CD4-positive, alpha-beta T cell treated with Interleukin-1 beta for 1 hour (primary cell): Measurements from ENCODE around the gene MSRB2.

ENCODE experiments used
- DNase-seq, 2 donors: peaks; one replicate each; pipeline ENCODE4 v3.0.0-alpha.2; 2020 to 2022

Gene MSRB2

DNA sequence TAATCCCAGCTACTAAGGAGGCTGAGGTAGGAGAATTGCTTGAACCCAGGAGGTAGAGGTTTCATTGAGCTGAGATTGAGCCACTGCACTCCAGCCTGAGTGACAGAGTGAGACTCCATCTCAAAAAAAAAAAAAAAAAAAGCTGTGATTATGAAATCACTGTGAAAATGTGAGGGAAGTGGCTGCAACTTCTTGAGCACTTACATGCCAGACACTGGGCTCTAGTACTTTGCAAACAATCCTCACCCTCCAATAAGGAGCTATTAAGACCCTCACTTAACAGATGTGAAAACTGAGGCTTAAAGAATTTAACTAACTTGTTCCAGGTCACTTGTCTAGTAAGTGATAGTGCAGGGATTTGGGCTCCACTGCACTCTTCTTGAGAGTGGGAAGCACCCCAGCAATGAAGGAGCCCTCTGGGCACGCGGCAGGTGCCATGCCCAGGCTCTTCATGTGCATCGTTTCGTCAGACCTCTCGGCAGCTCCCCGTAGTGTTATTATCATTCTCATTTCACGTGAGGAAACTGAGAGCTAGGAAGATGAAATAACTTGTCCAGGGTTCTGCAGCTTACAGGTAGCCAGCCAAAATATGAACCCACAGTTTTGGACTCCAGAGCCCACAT, 19.0 kb downstream of the MSRB2 start:
- DNase-seq: no peak

DNA sequence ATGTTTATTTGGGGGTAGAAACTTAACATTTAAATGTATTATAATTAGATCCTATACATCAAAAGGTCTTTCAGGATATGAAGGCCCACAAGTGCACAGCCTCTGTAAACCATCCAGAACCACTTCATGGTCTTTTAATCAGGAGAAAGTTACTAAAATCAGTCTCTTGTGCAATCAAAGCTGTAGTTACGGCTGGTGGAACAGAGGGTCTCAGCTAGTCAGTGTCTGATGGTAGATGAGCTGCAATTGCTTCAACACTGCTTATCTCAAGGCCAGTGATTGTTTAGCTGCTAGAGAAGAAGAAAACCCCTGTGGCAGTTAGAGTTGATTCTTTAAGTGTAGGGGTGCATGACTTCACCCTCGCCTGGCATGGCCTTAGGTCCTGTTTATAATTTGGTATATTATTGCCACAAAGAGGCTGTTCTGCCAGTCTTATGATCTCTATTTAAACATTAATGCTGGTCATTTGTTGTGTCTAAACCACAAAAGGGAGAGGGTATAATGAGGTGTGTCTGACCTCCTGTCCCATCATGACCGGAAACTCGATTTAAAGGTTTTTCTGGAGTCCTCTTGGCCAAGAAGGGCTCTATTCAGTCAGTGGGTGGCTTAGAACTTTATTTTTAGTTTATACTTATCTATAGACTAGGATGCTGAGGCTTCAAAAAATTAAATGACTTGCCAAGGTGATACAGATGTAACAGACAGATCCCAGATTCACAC, 21.3 kb downstream of the MSRB2 start:
- DNase-seq: no peak

DNA sequence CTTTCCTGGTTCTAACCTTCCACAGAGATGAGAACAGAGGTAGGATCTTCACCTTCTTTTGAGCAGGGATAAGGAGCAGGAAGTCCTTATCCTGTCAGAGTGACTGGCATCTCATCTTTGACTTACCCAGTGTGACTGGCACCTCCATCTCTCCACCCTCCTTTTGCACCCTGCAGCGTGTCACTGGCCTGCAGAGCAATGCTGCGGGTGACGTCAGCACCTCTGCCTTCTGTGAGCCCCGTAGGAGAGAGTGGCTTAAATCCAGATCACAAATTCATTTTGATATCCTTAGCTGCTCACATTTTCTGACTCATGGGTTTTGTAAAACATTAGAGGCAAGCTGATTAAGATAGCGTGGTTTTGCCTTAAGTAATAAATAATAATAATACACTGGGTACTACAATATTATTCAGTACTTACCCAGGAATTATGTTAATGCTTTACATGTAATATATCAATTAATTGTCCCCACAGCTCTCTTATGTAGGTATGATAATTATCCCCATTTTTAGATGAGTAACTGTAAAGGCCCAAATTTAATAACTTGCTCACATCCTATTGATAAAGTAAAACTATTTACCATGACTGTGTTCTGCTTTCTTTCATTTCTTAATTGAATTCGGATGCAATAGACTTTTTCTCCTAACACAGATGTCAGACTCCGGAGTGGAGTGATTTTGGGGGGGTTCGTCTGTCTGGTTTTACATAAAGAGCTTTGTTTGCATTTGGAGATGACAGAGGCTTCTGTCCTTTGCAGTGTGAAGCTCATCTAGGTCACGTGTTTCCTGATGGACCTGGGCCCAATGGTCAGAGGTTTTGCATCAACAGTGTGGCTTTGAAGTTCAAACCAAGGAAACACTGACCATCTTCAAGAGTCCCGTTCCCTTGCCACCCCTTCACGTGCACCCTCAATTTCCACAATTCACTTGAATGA, 24.9 kb downstream of the MSRB2 start:
- DNase-seq: no peak

DNA sequence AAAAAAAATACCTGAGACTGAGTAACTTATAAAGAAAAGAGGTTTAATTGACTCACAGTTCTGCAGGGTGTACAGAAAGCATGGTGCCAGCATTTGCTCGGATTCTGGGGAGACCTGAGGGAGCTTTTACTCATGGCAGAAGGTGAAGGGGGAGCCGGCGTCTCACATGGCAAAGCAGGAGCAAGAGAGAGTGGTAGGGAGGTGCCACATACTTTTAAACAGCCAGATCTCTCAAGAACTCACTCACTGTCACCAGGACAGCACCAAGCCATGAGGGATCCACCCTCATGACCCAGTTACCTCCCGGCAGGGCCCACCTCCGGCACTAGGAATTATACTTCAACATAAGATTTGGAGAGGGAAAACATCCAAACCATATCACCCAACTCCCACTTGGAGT, 25.8 kb downstream of the MSRB2 start:
- DNase-seq: no peak

DNA sequence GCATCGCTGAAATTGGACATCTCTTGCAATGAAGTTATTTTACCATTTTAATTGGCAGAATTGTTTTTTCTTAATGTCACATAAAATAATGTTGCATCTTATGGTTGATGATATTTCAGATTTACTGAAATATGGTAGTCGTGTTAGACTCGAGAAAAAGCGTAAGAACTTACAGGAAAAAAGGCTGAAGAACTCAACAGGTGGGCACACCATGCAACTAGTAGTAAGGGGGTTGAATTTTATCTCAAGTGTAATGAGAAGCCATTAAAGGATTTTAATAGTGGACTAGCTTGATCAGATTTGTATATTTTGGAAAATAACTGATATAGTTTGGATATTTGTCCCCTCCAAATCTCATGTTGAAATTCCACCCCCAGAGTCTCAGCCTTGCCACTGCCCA, 41.1 kb downstream of the MSRB2 start:
- DNase-seq: no peak

DNA sequence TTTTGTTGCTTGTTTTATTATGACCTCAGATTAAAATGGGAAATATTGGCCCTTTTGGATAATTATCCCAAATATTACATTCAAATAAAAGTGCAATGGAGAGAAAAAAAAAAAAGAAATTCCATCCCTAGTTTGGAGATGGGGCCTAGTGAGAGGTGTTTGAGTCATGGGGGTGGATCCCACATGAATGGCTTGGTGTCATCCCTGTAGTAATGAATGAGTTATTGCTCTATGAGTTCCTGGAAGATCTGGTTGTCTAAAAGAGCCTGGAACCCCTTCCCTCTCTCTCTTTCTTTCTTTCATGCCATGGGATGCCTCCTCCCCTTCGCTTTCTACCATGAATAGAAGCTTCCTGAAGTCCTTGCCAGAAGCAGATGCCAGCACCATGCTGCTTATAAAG, 44.3 kb downstream of the MSRB2 start:
- no peak for DNase-seq

DNA sequence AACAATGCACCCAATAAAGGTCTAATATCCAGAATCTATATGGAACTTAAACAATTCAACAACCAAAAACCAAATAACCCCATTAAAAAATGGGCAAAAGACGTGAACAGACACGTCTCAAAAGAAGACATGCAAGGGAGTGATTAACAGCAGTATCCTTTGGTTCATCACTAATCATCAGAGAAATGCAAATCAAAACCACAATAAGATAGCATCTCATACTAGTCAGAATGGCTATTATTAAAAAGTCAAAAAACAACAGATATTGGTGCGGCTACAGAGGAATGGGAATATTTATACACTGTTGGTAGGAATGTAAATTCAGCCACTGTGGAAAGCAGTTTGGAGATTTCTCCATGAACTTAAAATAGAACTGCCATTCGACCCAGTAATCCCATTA, 46.6 kb downstream of the MSRB2 start:
- DNase-seq: no peak

DNA sequence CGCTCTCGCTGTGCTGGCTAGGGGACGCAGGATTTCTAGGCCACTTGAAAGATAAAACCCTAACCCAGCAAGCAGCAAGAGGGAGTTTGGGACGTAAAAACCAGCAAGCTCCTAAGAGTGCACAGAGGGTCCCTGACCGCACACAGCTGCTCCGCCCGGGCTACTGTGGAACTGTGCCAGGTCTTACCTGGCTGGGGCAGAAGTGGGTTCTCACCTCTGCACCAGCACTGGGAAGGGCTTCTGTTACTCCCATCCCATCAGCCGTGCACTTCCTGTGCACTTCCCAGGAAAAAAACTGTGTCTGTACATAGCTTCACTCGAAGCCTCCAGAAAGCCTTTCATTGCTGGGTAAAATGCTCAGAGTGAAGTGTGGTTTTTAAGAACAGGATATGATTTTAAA, 50.9 kb downstream of the MSRB2 start:
- DNase-seq: no peak

DNA sequence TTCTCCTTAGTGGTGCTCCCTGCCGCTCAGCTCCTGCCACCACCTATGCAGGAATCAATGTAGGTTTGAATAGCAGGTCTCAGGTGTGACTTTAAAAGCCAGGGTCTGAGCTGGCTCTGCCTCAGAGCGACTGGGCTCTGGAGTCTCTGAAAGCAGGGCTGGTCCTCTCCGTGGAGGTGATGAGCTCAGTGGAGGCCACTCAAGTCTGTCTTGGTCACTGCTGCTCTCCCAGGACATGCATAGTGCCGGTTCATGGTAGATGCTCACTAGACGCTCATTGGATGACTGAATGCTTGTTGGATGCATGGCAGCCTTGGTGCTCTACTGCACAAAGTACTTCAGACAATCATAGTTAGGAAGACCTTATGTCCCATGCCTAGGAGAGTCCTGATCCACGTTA, 51.7 kb downstream of the MSRB2 start:
- DNase-seq: no peak

DNA sequence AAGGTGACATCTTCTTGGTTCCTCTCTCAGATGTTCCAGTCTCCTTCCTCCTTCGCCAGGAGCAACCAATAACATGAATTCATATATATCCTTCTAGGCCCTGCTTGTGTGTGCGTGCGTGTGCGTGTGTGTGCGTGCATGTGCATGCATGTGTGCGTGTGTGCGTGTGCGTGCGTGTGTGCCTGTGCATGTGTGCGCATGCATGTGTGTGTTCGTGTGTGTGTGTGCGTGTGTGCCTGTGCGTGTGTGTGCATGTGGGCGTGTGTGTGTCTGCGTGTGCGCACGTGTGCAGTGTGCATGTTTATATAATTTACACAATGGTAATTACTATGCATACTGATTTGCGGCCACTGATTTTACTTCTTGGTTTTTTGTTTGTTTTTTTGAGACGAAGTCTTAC, 52.8 kb downstream of the MSRB2 start:
- no peak for DNase-seq

DNA sequence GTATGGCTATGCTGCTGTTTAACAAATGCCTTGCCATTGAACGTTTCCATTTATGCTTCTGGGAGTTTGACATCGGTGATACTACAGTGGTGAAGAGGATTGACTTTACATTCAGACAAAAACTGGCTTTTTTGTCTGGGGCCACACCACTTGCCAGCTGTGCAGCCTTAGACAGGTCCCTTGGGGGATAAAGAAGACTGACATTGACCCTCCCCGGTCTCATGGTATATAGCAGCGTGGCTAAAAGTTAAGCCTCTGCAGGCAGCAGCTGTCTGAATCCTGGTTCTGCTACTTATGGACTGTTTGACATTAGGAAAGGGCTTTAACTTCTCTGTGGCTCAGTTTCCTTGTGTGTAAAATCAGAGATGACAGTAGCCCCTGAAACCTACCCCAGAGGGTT, 54.7 kb downstream of the MSRB2 start:
- no peak for DNase-seq

DNA sequence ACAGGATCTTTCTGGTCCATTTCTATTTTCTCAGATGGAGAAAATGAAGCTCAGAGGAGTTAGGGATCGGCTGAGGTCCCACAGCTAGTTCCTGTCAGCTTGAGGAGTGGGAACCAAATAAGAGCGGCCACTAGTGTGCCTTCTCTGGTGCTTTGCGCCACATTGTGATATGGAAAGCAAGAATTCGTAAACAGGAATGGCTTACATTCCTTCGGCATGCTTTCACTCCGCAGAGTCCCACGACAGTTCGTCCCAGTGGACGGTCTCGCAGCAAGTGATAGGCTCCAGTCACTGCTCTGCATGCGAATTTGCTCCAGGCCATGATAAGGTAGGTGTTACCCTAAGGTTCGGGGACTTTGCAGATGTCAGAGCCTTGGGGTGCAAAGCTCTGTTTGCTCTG, 55.2 kb downstream of the MSRB2 start:
- no peak for DNase-seq

DNA sequence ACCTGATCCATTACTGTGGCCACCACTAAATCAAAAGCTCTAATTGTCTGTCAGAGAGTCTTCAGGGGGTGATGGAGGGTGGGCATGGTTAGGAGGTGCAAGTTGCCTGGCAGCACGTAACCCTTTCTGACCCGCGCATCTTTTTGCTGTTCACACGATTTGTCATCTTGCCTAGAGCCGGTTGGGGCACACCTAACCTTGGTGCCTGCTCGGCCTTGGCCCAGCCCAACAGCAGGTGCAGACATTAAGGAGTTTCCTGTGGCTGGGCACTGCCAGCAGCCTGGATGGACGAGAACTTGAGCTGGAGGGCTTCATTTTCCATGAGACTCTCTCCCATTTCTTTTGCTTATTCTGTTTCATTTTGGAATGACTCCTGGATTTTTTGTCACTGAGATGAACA, 55.7 kb downstream of the MSRB2 start:
- DNase-seq: no peak

DNA sequence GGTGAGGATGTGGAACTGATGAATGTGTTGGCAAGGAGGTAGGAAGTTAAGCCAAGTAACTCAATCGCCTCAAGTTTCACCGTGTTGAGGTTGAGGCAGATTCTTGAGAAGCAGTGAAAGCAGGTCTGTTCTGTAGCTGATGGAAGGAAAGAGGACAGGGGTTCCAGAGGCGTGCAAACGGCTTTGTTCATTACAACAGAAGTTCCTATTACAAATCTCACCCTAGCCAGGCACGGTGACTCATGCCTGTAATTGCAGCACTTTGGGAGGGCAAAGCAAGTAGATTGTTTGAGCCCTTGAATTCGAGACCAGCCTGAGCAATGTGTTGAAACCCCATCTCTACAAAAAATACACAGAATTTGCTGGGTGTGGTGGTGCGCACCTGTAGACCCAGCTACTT, 59.8 kb downstream of the MSRB2 start:
- no peak for DNase-seq

DNA sequence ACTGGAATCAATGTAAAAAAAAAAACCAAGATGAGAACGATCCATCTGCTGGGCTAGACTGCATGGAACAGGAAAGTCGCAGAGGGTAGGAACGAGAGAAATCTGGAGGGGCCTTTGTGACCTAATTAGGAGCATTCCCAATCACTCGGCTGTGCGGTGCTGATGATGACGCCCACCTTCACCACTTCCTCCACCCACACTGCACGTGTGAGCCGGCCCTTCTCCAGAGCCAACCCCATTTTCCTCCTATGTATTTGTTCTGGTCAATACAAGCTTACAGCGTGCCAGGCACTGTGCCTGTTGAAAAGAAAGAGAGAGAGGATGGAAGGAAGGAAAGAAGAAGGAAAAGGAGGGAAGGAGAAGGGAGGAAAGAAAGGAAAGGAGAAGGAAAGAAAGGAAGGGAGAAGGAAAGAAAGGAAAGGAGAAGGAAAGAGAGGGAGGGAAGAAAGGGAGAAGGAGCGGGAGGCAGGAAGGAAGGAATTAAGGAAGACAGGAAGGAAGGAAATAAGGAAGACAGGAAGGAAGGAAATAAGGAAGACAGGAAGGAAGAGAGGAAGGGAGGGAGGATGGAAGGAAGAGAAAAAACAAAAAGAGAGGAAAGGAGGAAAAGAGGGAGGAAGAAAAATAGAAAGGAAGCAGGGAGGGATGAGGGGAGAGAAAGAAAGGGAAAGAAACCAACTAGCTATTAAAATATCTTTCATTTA, 61.2 kb downstream of the MSRB2 start:
- DNase-seq: no peak

DNA sequence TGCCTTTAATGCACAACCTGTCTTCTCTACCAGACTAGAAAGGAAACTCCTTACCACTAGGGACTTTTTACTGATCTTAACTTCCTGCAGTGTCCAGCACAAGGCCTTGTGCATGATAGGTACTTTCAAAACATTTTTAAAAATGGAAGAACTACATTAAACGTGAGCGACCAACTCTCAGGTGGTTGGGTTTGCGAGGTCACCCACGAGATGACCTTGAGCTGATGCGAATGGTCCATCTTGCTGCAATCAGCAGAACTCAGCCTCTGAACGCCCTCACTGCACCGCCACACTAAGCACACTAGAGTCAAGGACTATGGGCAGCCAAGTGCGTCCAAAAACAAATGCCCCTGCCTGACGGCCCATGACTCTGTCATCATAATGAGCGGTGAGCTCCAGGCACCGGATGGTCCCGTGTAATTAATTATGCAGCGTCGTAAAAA, 61.9 kb downstream of the MSRB2 start:
- no peak for DNase-seq

DNA sequence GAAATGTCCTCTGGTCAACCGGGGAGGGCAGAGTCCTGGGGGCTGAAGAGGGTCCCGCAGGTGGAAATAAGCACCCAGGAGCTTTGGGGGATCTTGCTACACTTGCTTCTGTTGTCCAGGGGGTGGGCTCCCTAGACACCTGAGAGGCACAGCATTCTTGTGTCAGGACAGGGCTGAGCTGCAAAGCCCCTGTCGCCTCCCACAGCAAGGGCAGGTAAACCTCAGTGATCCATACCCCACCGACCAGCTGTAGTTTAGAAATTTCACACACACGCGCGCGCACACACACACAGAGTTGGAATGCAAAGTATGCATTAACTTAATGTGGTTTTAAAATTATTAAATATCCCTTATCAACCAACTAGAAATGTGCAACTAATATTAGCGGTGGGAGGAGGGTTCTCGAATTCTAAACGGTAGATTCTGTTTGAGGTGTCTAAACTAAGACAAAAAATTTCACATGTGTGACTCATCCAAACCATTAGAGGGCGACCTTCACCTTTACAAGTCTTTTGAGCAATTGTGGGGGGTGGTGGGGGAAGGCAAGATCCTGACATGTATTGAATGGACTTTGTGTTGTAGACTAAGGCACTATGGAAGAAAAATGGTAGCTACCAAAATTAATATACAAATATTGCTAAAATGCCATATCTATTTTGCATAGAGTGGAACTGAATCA, 62.5 kb downstream of the MSRB2 start:
- peak in 1 of 2 donors; percentile 13 for DNase-seq

DNA sequence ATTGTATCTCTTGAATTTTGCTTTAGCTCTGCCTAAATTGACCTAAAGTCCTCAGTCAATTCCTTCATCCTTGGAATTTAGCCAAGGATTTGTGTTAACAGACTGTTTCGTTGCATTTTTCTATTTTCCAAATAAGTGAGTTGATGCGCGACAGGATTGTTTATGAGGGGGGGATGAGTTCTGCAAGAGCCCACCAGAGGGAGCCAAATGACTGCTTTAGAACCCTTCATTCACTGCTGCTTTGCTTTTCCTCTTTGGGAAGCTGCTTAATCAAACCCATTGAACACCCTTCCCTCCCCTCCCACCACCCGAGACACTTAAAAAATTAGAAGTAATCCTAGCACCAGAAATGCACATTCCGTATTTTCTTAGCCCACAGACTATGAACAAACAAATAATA, 63.0 kb downstream of the MSRB2 start:
- DNase-seq: peak; percentile 7 to 26

DNA sequence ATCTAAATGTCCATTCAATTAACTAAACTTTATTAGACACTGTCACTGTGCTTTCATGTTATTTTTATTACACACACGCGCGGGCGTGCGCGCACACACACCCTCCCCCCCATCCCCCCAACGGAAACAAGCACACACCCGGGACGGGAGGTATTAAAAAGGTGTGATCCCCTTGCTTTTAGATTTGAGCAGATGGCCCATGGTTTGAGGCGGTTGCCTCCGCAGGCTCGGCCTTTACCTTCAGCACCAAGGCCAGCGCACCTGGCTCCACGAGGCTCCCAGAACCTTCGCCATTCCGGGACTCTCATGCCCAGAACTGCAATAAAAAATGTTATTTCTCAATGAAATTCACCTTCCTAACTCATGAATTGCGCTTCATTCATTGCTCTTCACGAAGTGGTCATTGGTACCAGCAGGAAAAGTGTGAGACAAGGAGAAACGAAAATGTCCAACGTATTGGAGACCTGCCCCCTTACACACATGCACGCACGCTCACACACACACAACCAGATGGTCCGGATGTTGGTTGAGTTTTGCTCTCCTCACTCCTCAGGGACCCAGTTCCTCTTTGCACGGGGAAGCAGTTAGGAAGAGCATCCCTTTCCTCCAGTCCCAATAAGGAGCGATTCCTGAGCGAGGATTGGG, 76.0 kb downstream of the MSRB2 start:
- DNase-seq: no peak
